ENCODE data around the gene MAMDC4.

GRCh38 chr9:136855461-136856078 lies 3.4 kb downstream of the MAMDC4 start:
- TF ChIP-seq CTCF (IDR thresholded peaks at IDR 0.05) (no peak), POLR2A (IDR thresholded peaks at IDR 0.05) (no peak)
